ENCODE results near the gene DTD1. TPM values are rescaled to one million over a fixed set of nuclear protein-coding genes. Genes with fewer than 3 reads are reported as not detected.

The DTD1 gene
- total RNA-seq, 2 donors from 2014 or later: 25.3 to 54.3 TPM

DNA sequence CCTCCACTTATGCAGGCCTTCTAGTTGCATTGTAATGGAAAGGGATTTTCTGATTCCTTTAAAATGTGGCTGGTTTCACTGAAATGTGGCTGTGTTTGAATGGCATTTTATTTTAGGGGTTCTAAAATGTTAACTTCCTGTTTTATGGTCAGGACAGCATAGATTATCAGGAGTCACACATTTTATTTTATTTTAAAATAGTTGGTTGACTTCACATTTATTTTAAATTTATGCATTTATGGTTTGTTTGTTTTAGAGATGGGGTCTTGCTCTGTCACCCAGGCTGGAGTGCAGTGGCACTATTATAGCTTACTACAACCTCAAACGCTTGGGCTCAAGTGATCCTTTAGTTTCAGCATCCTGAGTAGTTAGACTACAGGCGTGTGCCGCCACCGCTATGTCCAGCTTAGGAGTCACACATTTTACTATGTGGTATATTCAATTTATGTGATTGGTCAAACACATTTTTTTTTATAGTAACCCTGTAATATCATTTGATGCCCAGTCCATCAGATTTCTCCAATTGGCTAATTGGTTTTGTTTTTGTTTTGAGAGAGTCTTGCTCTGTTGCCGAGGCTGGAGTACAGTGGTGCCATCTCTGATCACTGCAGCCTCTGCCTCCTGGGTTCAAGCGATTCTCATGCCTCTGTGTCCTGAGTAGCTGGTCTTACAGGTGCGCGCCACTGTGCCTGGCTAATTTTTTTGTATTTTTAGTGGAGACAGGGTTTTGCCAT is 2.3 kb downstream of the DTD1 start:
- no peak for ATAC-seq
- no peak for DNase-seq (ENCODE audit: low spot score in 2 of 2)
- H3K9me3 Mint-ChIP-seq: no peaks in the 10 kb centered on the region
- H3K27ac Mint-ChIP-seq: no peak overlapping the region
- peaks cover 0 to 4% of the 10 kb centered on the region in 2 donors for H3K36me3 Mint-ChIP-seq

DNA sequence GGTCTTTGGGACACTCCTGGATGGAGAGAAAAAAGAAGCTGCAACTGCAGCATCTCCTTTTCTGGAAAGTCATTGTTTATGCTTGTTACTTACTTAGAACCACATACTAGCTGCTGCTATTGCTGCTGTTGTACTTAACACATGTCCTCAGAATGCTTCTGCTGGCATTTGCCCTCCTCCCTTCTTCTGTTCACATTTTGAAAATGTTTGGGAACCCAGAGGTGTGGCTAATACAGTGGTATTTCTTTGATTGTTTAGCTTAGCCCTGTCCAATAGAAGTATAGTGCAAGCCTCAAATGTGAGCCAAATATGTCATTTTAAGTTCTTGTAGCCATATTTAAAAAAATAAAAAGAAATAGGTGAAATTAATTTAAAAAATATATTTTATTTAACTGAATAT is 8.4 kb downstream of the DTD1 start:
- no peak for ATAC-seq
- no peak for DNase-seq (ENCODE audit: low spot score in 2 of 2)
- H3K27ac Mint-ChIP-seq: no peak overlapping the region
- H3K9me3 Mint-ChIP-seq: no peaks in the 10 kb centered on the region
- H3K36me3 Mint-ChIP-seq: peaks cover 9 to 16% of the 10 kb centered on the region in 2 donors

GRCh38 chr20:18609741-18610140 is 21.9 kb downstream of the DTD1 start:
- H3K36me3 Mint-ChIP-seq: no peaks in the 10 kb centered on the region
- ATAC-seq (no peak), DNase-seq (ENCODE audit: low spot score in 2 of 2) (no peak)
- H3K9me3 Mint-ChIP-seq: no peaks in the 10 kb centered on the region
- no peak overlapping the region for H3K27ac Mint-ChIP-seq

GRCh38 chr20:18611492-18611891 is 23.6 kb downstream of the DTD1 start:
- Mint-ChIP-seq H3K9me3 (no peaks in the 10 kb centered on the region), H3K36me3 (no peaks in the 10 kb centered on the region), H3K27ac (no peak overlapping the region)
- DNase-seq (ENCODE audit: low spot score in 2 of 2) (no peak), ATAC-seq (no peak)

- Mint-ChIP-seq H3K9me3 (no peaks in the 10 kb centered on the region), H3K36me3 (no peaks in the 10 kb centered on the region), H3K27ac (no peak overlapping the region)
- ATAC-seq (peak; percentile 73 to 97), DNase-seq (ENCODE audit: low spot score in 2 of 2) (no peak)
Measured at GRCh38 chr20:18613553-18613952, 25.7 kb downstream of the DTD1 start.

DNA sequence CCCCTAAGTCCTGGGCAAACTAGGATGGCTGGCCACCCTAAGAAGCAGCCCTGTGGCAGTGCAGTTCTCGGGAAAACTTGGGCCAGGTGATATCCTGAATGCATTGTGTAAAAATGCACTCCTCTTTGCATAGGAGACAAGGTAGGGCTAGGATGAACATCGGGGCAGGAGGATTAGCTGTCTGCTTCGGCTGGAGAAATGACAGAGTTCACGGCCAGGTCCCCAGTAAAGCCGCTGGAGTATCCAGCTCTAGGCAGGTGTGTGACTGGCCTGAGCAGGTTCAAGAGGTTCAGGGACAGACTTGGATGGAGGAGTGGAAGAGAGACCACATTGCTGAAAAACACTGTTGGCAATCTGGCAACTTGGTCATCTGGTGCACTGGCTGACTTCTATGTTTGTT is 26.4 kb downstream of the DTD1 start:
- ATAC-seq: no peak
- H3K27ac Mint-ChIP-seq: peak overlapping the region in 1 of 2 donors; percentile 90

DNA sequence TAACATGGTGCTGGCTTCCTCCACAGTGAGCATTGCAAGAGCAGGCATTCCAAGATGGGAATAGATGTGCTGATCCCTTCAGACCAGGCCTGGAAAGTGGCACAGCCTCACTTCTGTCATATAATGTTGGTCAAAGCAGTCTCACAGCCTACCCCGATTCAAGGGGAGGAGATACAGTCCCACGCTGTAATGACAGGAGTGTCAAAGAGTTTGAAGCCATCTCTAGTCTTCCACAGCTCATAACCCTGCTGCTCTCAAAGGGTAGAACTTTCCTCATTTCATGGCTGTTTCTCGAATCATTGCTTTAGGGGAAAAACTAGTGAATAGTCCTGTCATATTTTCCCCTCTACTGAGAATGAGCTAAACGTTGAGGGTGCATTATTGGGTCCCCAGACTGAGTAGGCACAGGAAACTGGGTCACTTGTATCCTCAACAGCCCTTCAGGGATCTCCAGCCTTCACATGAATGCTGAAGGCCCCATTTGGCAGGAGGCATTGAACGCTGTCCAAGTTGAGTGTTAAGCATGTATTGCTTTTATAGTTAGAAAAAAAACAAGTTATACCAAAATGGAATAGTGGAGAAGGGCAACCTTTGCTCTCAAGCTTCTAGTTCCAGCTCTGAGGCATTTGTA is 27.3 kb downstream of the DTD1 start:
- ATAC-seq (no peak), DNase-seq (ENCODE audit: low spot score in 2 of 2) (no peak)
- Mint-ChIP-seq H3K9me3 (no peaks in the 10 kb centered on the region), H3K27ac (peak overlapping the region; percentile 27 to 82), H3K36me3 (no peaks in the 10 kb centered on the region)

More for the DNA sequence above, 26.4 kb downstream of the DTD1 start:
- H3K36me3 Mint-ChIP-seq: no peaks in the 10 kb centered on the region
- no peak for DNase-seq (ENCODE audit: low spot score in 2 of 2)
- H3K9me3 Mint-ChIP-seq: no peaks in the 10 kb centered on the region

DNA sequence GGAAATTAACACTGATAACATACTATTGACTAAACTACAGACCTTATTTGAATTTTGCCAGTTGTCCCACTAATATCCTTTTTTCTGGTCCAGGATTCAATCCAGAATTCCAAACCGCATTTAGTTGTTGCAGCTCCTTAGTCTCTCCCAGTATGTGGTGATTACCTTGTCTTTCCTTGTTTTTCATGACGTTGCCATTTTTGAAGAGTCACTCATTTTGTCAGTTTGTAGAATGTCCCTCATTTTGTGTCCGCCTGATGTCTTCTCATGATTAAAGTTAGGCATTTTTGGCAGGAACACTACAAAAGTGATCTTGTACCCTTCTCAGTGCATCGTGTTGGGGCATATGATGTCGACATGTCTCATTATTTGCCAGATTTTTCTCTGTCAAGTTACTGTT is 33.1 kb downstream of the DTD1 start:
- Mint-ChIP-seq H3K9me3 (no peaks in the 10 kb centered on the region), H3K36me3 (no peaks in the 10 kb centered on the region), H3K27ac (no peak overlapping the region)
- no peak for ATAC-seq
- DNase-seq (ENCODE audit: low spot score in 2 of 2): no peak

GRCh38 chr20:18623156-18623910 is 35.5 kb downstream of the DTD1 start:
- Mint-ChIP-seq H3K36me3 (peaks cover 0 to 4% of the 10 kb centered on the region in 2 donors), H3K27ac (no peak overlapping the region), H3K9me3 (no peaks in the 10 kb centered on the region)
- ATAC-seq (no peak), DNase-seq (ENCODE audit: low spot score in 2 of 2) (no peak)

DNA sequence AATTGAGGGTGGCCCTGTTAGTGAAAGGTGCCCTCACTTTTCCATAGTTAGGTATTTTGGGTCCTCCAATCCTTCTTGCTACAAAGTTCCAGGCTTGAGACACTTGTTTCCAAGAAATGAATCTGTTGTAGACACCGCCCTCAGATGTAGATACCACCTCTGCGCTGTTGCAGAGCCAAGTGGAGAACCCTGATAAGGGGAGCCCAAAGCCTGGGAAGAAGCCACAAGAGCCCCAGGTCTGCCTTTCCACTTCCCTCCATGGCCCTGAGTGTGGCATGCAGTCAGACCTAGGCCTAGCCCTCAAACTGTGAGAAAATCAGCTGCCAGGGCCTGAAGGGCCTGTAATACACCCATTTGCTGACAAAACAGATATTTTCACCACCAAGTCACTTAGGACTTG is 37.1 kb downstream of the DTD1 start:
- ATAC-seq (no peak), DNase-seq (ENCODE audit: low spot score in 2 of 2) (no peak)
- no peak overlapping the region for H3K27ac Mint-ChIP-seq
- no peaks in the 10 kb centered on the region for H3K9me3 Mint-ChIP-seq
- H3K36me3 Mint-ChIP-seq: peaks cover 0 to 4% of the 10 kb centered on the region in 2 donors

GRCh38 chr20:18625907-18626655 is 38.2 kb downstream of the DTD1 start:
- Mint-ChIP-seq H3K27ac (no peak overlapping the region), H3K9me3 (no peaks in the 10 kb centered on the region), H3K36me3 (peaks cover 0 to 4% of the 10 kb centered on the region in 2 donors)
- ATAC-seq (no peak), DNase-seq (ENCODE audit: low spot score in 2 of 2) (no peak)

- Mint-ChIP-seq H3K9me3 (no peaks in the 10 kb centered on the region), H3K27ac (no peak overlapping the region), H3K36me3 (peaks cover 0 to 4% of the 10 kb centered on the region in 2 donors)
- ATAC-seq: no peak
- peak in 1 of 2 donors; percentile 17 for DNase-seq (ENCODE audit: low spot score in 2 of 2)
Measured at GRCh38 chr20:18628330-18628920, 40.6 kb downstream of the DTD1 start.

- ATAC-seq (peak; percentile 88), DNase-seq (ENCODE audit: low spot score in 2 of 2) (peak in 1 of 2 donors; percentile 63)
- H3K36me3 Mint-ChIP-seq: peaks cover 0 to 4% of the 10 kb centered on the region in 2 donors
- H3K27ac Mint-ChIP-seq: no peak overlapping the region
- no peaks in the 10 kb centered on the region for H3K9me3 Mint-ChIP-seq
Measured at GRCh38 chr20:18632196-18632789, 44.4 kb downstream of the DTD1 start.

- Mint-ChIP-seq H3K27ac (no peak overlapping the region), H3K9me3 (no peaks in the 10 kb centered on the region), H3K36me3 (peaks cover 5 to 8% of the 10 kb centered on the region in 2 donors)
- no peak for ATAC-seq
- DNase-seq (ENCODE audit: low spot score in 2 of 2): no peak
Measured at GRCh38 chr20:18633411-18633810, 45.6 kb downstream of the DTD1 start.

- no peak overlapping the region for H3K27ac Mint-ChIP-seq
- H3K36me3 Mint-ChIP-seq: peaks cover 5 to 8% of the 10 kb centered on the region in 2 donors
- DNase-seq (ENCODE audit: low spot score in 2 of 2): no peak
- no peaks in the 10 kb centered on the region for H3K9me3 Mint-ChIP-seq
- no peak for ATAC-seq
Measured at GRCh38 chr20:18634501-18634900, 46.6 kb downstream of the DTD1 start.

- no peak overlapping the region for H3K27ac Mint-ChIP-seq
- ATAC-seq (no peak), DNase-seq (ENCODE audit: low spot score in 2 of 2) (no peak)
- H3K9me3 Mint-ChIP-seq: no peaks in the 10 kb centered on the region
- H3K36me3 Mint-ChIP-seq: peaks cover 5 to 8% of the 10 kb centered on the region in 2 donors
Measured at GRCh38 chr20:18635380-18635779, 47.5 kb downstream of the DTD1 start.

Measured in activated naive CD4-positive, alpha-beta T cell treated with anti-CD3 and anti-CD28 coated beads, Interleukin-2, amount 50 U/mL, for 72 hours (primary cell).